H1 (cell line): Measurements from ENCODE around the gene AP2A1. TPM values are rescaled to one million over a fixed set of nuclear protein-coding genes. Genes with fewer than 3 reads are reported as not detected.

Experiments used
- CTCF ChIA-PET: fragments of 300-600 bp; sonication (Branson Sonifier 250); formaldehyde crosslinking; loops from one replicate; lab custom pipeline; 2021; ENCODE audit not compliant: partially characterized antibody; lab: Charles Lee
- POLR2A ChIA-PET: fragments of 300-600 bp; sonication (Branson Sonifier 250); formaldehyde crosslinking; loops from one replicate; lab custom pipeline; 2021; ENCODE audit warnings: inconsistent platforms; ENCODE audit not compliant: partially characterized antibody; lab: Charles Lee
- DNase-seq, 2 experiments: peaks; one replicate each; pipeline versions ENCODE4 v3.0.0 to v3.0.0-alpha.2; 2010 to 2022; ENCODE audit warnings: low spot score in 2 of 2, low read depth in 1 of 2, mixed read lengths in 1 of 2
- FAIRE-seq: peaks from 2 replicates; lab custom pipeline; 2011; peaks lifted over from hg19 to GRCh38; lab: Jason Lieb, UNC
- H2AFZ ChIP-seq: 2 replicates; pipeline ENCODE4 v1.8.1; 2012; ENCODE audit warnings: low read length, inconsistent platforms
- H2AK5ac ChIP-seq: 2 replicates; pipeline ENCODE4 v1.6.1; 2013; ENCODE audit warnings: low read depth, low read length
- H2BK120ac ChIP-seq: replicated peaks from 2 replicates; pipeline ENCODE3; 2013; ENCODE audit warnings: low read depth, low read length, inconsistent platforms
- H2BK12ac ChIP-seq: 2 replicates; pipeline ENCODE4 v1.6.1; 2013; ENCODE audit warnings: low read depth, low read length
- H2BK15ac ChIP-seq: 2 replicates; pipeline ENCODE4 v1.6.1; 2013; ENCODE audit warnings: low read length
- H2BK20ac ChIP-seq: 2 replicates; pipeline ENCODE4 v1.6.1; 2013; ENCODE audit warnings: low read length
- H2BK5ac ChIP-seq: 2 replicates; pipeline ENCODE4 v1.6.1; 2013; ENCODE audit warnings: low read depth, low read length
- H3K14ac ChIP-seq: 2 replicates; pipeline ENCODE4 v1.6.1; 2013; ENCODE audit warnings: inconsistent platforms; ENCODE audit not compliant: insufficient read length
- H3K18ac ChIP-seq: 2 replicates; pipeline ENCODE4 v1.6.1; 2013; ENCODE audit warnings: low read length; ENCODE audit errors: extremely low read depth
- H3K23ac ChIP-seq: 2 replicates; pipeline ENCODE4 v1.6.1; 2013; ENCODE audit warnings: inconsistent platforms; ENCODE audit not compliant: insufficient read length
- H3K23me2 ChIP-seq: 2 replicates; pipeline ENCODE4 v1.6.1; 2013; ENCODE audit warnings: low read depth, low read length
- H3K27ac ChIP-seq: 2 replicates; pipeline ENCODE4 v1.6.1; 2011; ENCODE audit warnings: low read depth, low read length, inconsistent platforms
- H3K27me3 ChIP-seq, 4 experiments: replicated peaks in 1 of 4; 1 replicate in 1 of 4; 2 replicates in 3 of 4; pipeline versions ENCODE4 v1.6.1 to v1.8.1; 2011 to 2013; ENCODE audit warnings: low read length in 3 of 4, mild to moderate bottlenecking in 3 of 4, inconsistent platforms in 2 of 4, mixed read lengths in 2 of 4, moderate library complexity in 1 of 4; ENCODE audit not compliant: control insufficient read depth in 3 of 4, insufficient read depth in 3 of 4; ENCODE audit errors: extremely low read depth in 1 of 4
- H3K36me3 ChIP-seq, 4 experiments: 2 replicates each; pipeline versions ENCODE4 v1.6.1 to v1.8.1; 2011 to 2013; ENCODE audit warnings: mild to moderate bottlenecking in 4 of 4, low read length in 3 of 4, moderate library complexity in 2 of 4, control low read depth in 1 of 4, inconsistent platforms in 1 of 4; ENCODE audit not compliant: insufficient read depth in 4 of 4, control insufficient read depth in 2 of 4
- H3K4ac ChIP-seq: replicated peaks from 2 replicates; pipeline ENCODE3; 2013; ENCODE audit warnings: low read length, low read depth, mixed read lengths, inconsistent platforms; ENCODE audit not compliant: insufficient read length
- H3K4me1 ChIP-seq, 4 experiments: replicated peaks in 1 of 4; 1 replicate in 1 of 4; 2 replicates in 3 of 4; pipeline versions ENCODE4 v1.6.1 to v1.8.1; 2011 to 2013; ENCODE audit warnings: low read length in 3 of 4, inconsistent platforms in 2 of 4, mixed read lengths in 1 of 4; ENCODE audit not compliant: insufficient read depth in 4 of 4, control insufficient read depth in 3 of 4
- H3K4me2 ChIP-seq, 2 experiments: 2 replicates each; pipeline versions ENCODE4 v1.6.1 to v1.8.1; 2011 to 2013; ENCODE audit warnings: low read depth in 2 of 2, low read length in 2 of 2, control low read depth in 1 of 2, inconsistent platforms in 1 of 2, mild to moderate bottlenecking in 1 of 2; ENCODE audit not compliant: insufficient read depth in 1 of 2
- H3K4me3 ChIP-seq, 4 experiments: fragments of 200-600, 300-600 bp in 1 of 4; sonication (generic), shearing (Covaris generic), sonication (Bioruptor Twin) in 1 of 4; 2 replicates each; pipeline versions ENCODE4 v1.5.1 to v1.8.1; 2011 to 2016; ENCODE audit warnings: low read length in 4 of 4, low read depth in 3 of 4, control low read depth in 2 of 4, inconsistent platforms in 2 of 4, mild to moderate bottlenecking in 2 of 4, mixed read lengths in 1 of 4, moderate library complexity in 1 of 4; ENCODE audit not compliant: insufficient read depth in 2 of 4; ENCODE audit errors: extremely low read depth in 1 of 4
- H3K56ac ChIP-seq: replicated peaks from 2 replicates; pipeline ENCODE3; 2013; ENCODE audit warnings: low read depth, mild to moderate bottlenecking, mixed read lengths, low read length, inconsistent platforms; ENCODE audit not compliant: insufficient read length
- H3K79me1 ChIP-seq: 2 replicates; pipeline ENCODE4 v1.6.1; 2013; ENCODE audit warnings: low read depth, low read length, control low read depth
- H3K79me2 ChIP-seq, 2 experiments: 2 replicates each; pipeline versions ENCODE4 v1.6.1 to v1.8.1; 2012 to 2013; ENCODE audit warnings: low read length in 2 of 2, mild to moderate bottlenecking in 2 of 2, inconsistent platforms in 1 of 2; ENCODE audit not compliant: insufficient read depth in 2 of 2, control insufficient read depth in 1 of 2
- H3K9ac ChIP-seq, 4 experiments: replicated peaks in 1 of 4; 1 replicate in 1 of 4; 2 replicates in 3 of 4; pipeline versions ENCODE4 v1.6.1 to v1.8.1; 2011 to 2013; ENCODE audit warnings: low read depth in 3 of 4, low read length in 3 of 4, control low read depth in 2 of 4, mild to moderate bottlenecking in 2 of 4, moderate library complexity in 2 of 4, inconsistent platforms in 1 of 4; ENCODE audit errors: extremely low read depth in 1 of 4
- H3K9me3 ChIP-seq, 2 experiments: 2 replicates each; pipeline versions ENCODE4 v1.6.1 to v1.8.1; 2012 to 2013; ENCODE audit warnings: mild to moderate bottlenecking in 2 of 2, moderate library complexity in 2 of 2, control low read depth in 1 of 2, inconsistent platforms in 1 of 2, low read depth in 1 of 2, low read length in 1 of 2, mixed read lengths in 1 of 2; ENCODE audit not compliant: insufficient read depth in 2 of 2
- H4K20me1 ChIP-seq, 2 experiments: replicated peaks in 1 of 2; 2 replicates each; pipeline versions ENCODE3 to v1.8.1; 2011 to 2013; ENCODE audit warnings: inconsistent platforms in 2 of 2, low read length in 2 of 2, mild to moderate bottlenecking in 1 of 2; ENCODE audit not compliant: insufficient read depth in 2 of 2, control insufficient read depth in 1 of 2
- H4K5ac ChIP-seq: 2 replicates; pipeline ENCODE4 v1.6.1; 2013; ENCODE audit warnings: low read length, low read depth, mixed read lengths, inconsistent platforms; ENCODE audit not compliant: insufficient read length
- H4K8ac ChIP-seq: 2 replicates; pipeline ENCODE4 v1.8.0; 2013; ENCODE audit warnings: mild to moderate bottlenecking, moderate library complexity, low read length, inconsistent platforms; ENCODE audit not compliant: insufficient read depth; ENCODE audit errors: extremely low read depth
- H4K91ac ChIP-seq: replicated peaks from 2 replicates; pipeline ENCODE3; 2013; ENCODE audit warnings: low read length, mixed read lengths, inconsistent platforms; ENCODE audit not compliant: insufficient read length
- JUND ChIP-seq: IDR thresholded peaks from 2 replicates; pipeline ENCODE4 v1.6.1; 2011; ENCODE audit warnings: mild to moderate bottlenecking, improper control_type of control experiment, low read length
- SIX5 ChIP-seq: IDR thresholded peaks from 2 replicates; pipeline ENCODE4 v1.6.1; 2011; ENCODE audit warnings: mild to moderate bottlenecking, low read depth, low read length
- TBP ChIP-seq: IDR thresholded peaks from 2 replicates; pipeline ENCODE4 v1.6.1; 2011; ENCODE audit warnings: low read depth, low read length, improper control_type of control experiment
- YY1 ChIP-seq: IDR thresholded peaks from 2 replicates; pipeline ENCODE4 v1.6.1; 2011; ENCODE audit warnings: low read depth, mild to moderate bottlenecking, low read length
- WGBS, 2 experiments: shearing (Covaris generic) in 1 of 2; methylation state at CpG; one replicate each; pipeline versions ENCODE4 v1.1.6 to v1.1.7; 2013 to 2015; ENCODE audit warnings: low lambda C conversion rate in 2 of 2, mixed read lengths in 2 of 2, inconsistent platforms in 1 of 2, low coverage in 1 of 2, missing lambda C conversion rate in 1 of 2; ENCODE audit not compliant: insufficient replicate concordance in 2 of 2, insufficient coverage in 1 of 2, insufficient read length in 1 of 2; ENCODE audit errors: extremely low coverage in 1 of 2, missing lambda C conversion rate in 1 of 2; 5-methylcytosine and 5-hydroxymethylcytosine counted together
- polyA plus RNA-seq, 7 experiments: library from polyadenylated mRNA; depleted of rRNA in 3 of 7; stranded (reverse) in 5 of 7; unstranded in 2 of 7; fragments of >200 nt in 5 of 7; fragments of 200-250 nt in 2 of 7; gene quantifications; 1 replicate in 5 of 7; 2 replicates in 1 of 7; 4 replicates in 1 of 7; pipeline versions ENCODE4 v1.2.1 to v1.2.3, GENCODE V29; 2011 to 2013; ENCODE audit warnings: missing spikeins in 2 of 7, mixed read lengths in 2 of 7
- total RNA-seq: library from RNA; stranded (reverse); fragmentation: NEBNext Ultra II Directional; extraction: Animal tissue kit (Norgen Biotek cat#: 25700); gene quantifications from 2 replicates; pipeline ENCODE4 v1.2.1, GENCODE V29; 2021

Gene AP2A1
- total and polyA plus RNA-seq, 2 of the 8 experiments (the other 6 are each of a cell fraction or from before 2014, with no cell fraction given), result 105 to 106 TPM

- Histone ChIP-seq H3K27ac (no peak overlapping the region), H3K79me1 (peaks cover 2% of the 10 kb centered on the region; the same call in 1 of the 2 replicates), H3K9me3 (no peaks in the 10 kb centered on the region), H3K36me3 (peaks cover 4 to 37% (median 22%) of the 10 kb centered on the region in 4 experiments), H4K8ac (no peak overlapping the region), H2BK120ac (no peak overlapping the region), H3K4ac (no peak overlapping the region), H2BK20ac (no peak overlapping the region), H2BK15ac (no peak overlapping the region), H4K91ac (no peak overlapping the region), H3K23ac (no peak overlapping the region), H2AK5ac (no peak overlapping the region), H2BK12ac (no peak overlapping the region), H2AFZ (no peak overlapping the region), H3K27me3 (no peaks in the 10 kb centered on the region), H3K14ac (no peak overlapping the region)
- CTCF ChIA-PET, result interaction anchor here (0.8 to 2.3 kb wide), 12 partner anchors 10 to 98 kb away, joined by 3 to 12 read pairs (median 4); no protein-coding TSS in a partner anchor
- WGBS, 2 experiments, result 95% methylated on average over 10 of the region's 10 CpGs; no CpG with 5 or more reads in 1 of the 2 experiments
- DNase-seq, result no peak
- TF ChIP-seq TBP (no peak), SIX5 (no peak), JUND (no peak), YY1 (no peak)
- TF ChIP-seq, all 59 proteins: peak for 0
- Histone ChIP-seq H4K5ac (no peak overlapping the region), H3K79me2 (no peaks in the 10 kb centered on the region), H4K20me1 (peaks cover 1 to 11% of the 10 kb centered on the region in 2 experiments), H3K23me2 (peaks cover 2% of the 10 kb centered on the region; the same call in 1 of the 2 replicates), H3K4me1 (peaks cover 4 to 16% (median 6%) of the 10 kb centered on the region in 4 experiments), H3K18ac (no peak overlapping the region), H3K9ac (no peak overlapping the region), H3K4me2 (no peak overlapping the region), H2BK5ac (no peak overlapping the region), H3K4me3 (no peak overlapping the region), H3K56ac (no peak overlapping the region)
- POLR2A ChIA-PET, result interaction anchor here (0.5 to 2.6 kb wide), 6 partner anchors 10 to 1532 kb away, joined by 3 to 11 read pairs (median 4); partner anchors contain the start of genes ADM5 and FUZ
- no peak for FAIRE-seq
Measured at GRCh38 chr19:49800771-49801170, 34.0 kb downstream of the AP2A1 start.
